Tibial artery (tissue), 4 donors: ENCODE results near the gene GPC6.

ENCODE experiments used
- DNase-seq, 2 donors: peaks; one replicate each; pipeline ENCODE4 v3.0.0-alpha.2; 2019
- H3K27ac ChIP-seq, 2 donors: fragments of 200-600 bp; sonication (generic) in 1 of 2; 1 replicate in 1 of 2; 2 replicates in 1 of 2; pipeline ENCODE4 v1.5.1; 2018 to 2019; ENCODE audit warnings: mild to moderate bottlenecking in 1 of 2
- H3K27me3 ChIP-seq, 2 donors: fragments of 200-600 bp; sonication (generic) in 1 of 2; one replicate each; pipeline versions ENCODE4 v1.5.1 to v1.6.0; 2016 to 2019
- H3K36me3 ChIP-seq, 3 donors: fragments of 200-600 bp; sonication (generic) in 2 of 3; one replicate each; pipeline ENCODE4 v1.5.1; 2016 to 2019; ENCODE audit warnings: mild to moderate bottlenecking in 2 of 3
- H3K4me1 ChIP-seq, 4 donors: fragments of 200-600 bp; sonication (generic) in 2 of 4; 1 replicate in 3 of 4; 2 replicates in 1 of 4; pipeline ENCODE4 v1.5.1; 2016 to 2019
- H3K4me3 ChIP-seq, 2 donors: fragments of 200-600 bp; sonication (generic) in 1 of 2; 1 replicate in 1 of 2; 2 replicates in 1 of 2; pipeline ENCODE4 v1.5.1; 2018 to 2019; ENCODE audit warnings: mild to moderate bottlenecking in 2 of 2
- H3K9me3 ChIP-seq, 3 donors: fragments of 200-600 bp; sonication (generic) in 1 of 3; one replicate each; pipeline ENCODE4 v1.5.1; 2016 to 2019
- CTCF ChIP-seq, 2 experiments: fragments of 200-600 bp in 1 of 2; fragments of 450-650 bp in 1 of 2; IDR thresholded peaks; one replicate each; pipeline ENCODE4 v1.5.1; 2017 to 2019; ENCODE audit warnings: antibody characterized with exemption in 2 of 2, mild to moderate bottlenecking in 1 of 2, moderate library complexity in 1 of 2
- intact Hi-C: fragments of 100-400 bp; cut with DNase I; formaldehyde crosslinking; loops from one replicate; pipeline ENCODE4 v1.15.0; 2023; ENCODE audit warnings: low total_unique reads

GPC6 gene

GRCh38 chr13:94153586-94153985 is 927.0 kb downstream of the GPC6 start:
- H3K27ac ChIP-seq: peak overlapping the region in 1 of 2 donors; percentile 53
- H3K27me3 ChIP-seq: no peaks in the 10 kb centered on the region
- no peaks in the 10 kb centered on the region for H3K9me3 ChIP-seq
- DNase-seq: no peak
- peaks cover 0 to 44% (median 12%) of the 10 kb centered on the region in 4 donors for H3K4me1 ChIP-seq
- H3K36me3 ChIP-seq: no peaks in the 10 kb centered on the region
- no peak overlapping the region for H3K4me3 ChIP-seq
- intact Hi-C loops: no loop called here
- no peak for TF ChIP-seq CTCF (IDR thresholded peaks at IDR 0.05)

GRCh38 chr13:94154367-94154766 is 927.8 kb downstream of the GPC6 start:
- Histone ChIP-seq H3K9me3 (no peaks in the 10 kb centered on the region), H3K4me1 (peaks cover 0 to 47% (median 12%) of the 10 kb centered on the region in 4 donors), H3K27ac (peak overlapping the region in 1 of 2 donors; percentile 53), H3K36me3 (no peaks in the 10 kb centered on the region), H3K4me3 (no peak overlapping the region), H3K27me3 (no peaks in the 10 kb centered on the region)
- no peak for TF ChIP-seq CTCF (IDR thresholded peaks at IDR 0.05)
- intact Hi-C loops: no loop called here
- DNase-seq: peak; percentile 65 to 75

GRCh38 chr13:94157705-94158218 is 931.2 kb downstream of the GPC6 start:
- peak; percentile 26 to 67 for DNase-seq
- intact Hi-C loops: no loop called here
- no peak overlapping the region for H3K4me3 ChIP-seq
- H3K36me3 ChIP-seq: no peaks in the 10 kb centered on the region
- H3K9me3 ChIP-seq: no peaks in the 10 kb centered on the region
- no peaks in the 10 kb centered on the region for H3K27me3 ChIP-seq
- TF ChIP-seq CTCF (IDR thresholded peaks at IDR 0.05): no peak
- H3K27ac ChIP-seq: peak overlapping the region; percentile 43 to 45
- peaks cover 0 to 47% (median 12%) of the 10 kb centered on the region in 4 donors for H3K4me1 ChIP-seq

- Histone ChIP-seq H3K9me3 (no peaks in the 10 kb centered on the region), H3K4me1 (peaks cover 0 to 20% (median 5%) of the 10 kb centered on the region in 4 donors), H3K27me3 (no peaks in the 10 kb centered on the region), H3K4me3 (no peak overlapping the region), H3K27ac (no peak overlapping the region), H3K36me3 (no peaks in the 10 kb centered on the region)
- no peak for TF ChIP-seq CTCF (IDR thresholded peaks at IDR 0.05)
- no peak for DNase-seq
- intact Hi-C loops: no loop called here
These were observed 934.3 kb downstream of the GPC6 start for GRCh38 chr13:94160875-94161274.

- DNase-seq: no peak
- no peak overlapping the region for H3K27ac ChIP-seq
- H3K4me1 ChIP-seq: peaks cover 0 to 16% (median 3%) of the 10 kb centered on the region in 4 donors
- no peaks in the 10 kb centered on the region for H3K27me3 ChIP-seq
- H3K4me3 ChIP-seq: no peak overlapping the region
- no peak for TF ChIP-seq CTCF (IDR thresholded peaks at IDR 0.05)
- no peaks in the 10 kb centered on the region for H3K9me3 ChIP-seq
- no peaks in the 10 kb centered on the region for H3K36me3 ChIP-seq
- intact Hi-C loops: no loop called here
These were observed 935.7 kb downstream of the GPC6 start for GRCh38 chr13:94162289-94162688.

- no peak overlapping the region for H3K27ac ChIP-seq
- no peaks in the 10 kb centered on the region for H3K27me3 ChIP-seq
These were observed 936.9 kb downstream of the GPC6 start for GRCh38 chr13:94163535-94163934.

More at GRCh38 chr13:94163535-94163934, 936.9 kb downstream of the GPC6 start:
- DNase-seq: no peak
- intact Hi-C loops: no loop called here
- TF ChIP-seq CTCF (IDR thresholded peaks at IDR 0.05): no peak
- peaks cover 0 to 4% (median 0%) of the 10 kb centered on the region in 4 donors for H3K4me1 ChIP-seq
- H3K36me3 ChIP-seq: no peaks in the 10 kb centered on the region
- H3K4me3 ChIP-seq: no peak overlapping the region
- no peaks in the 10 kb centered on the region for H3K9me3 ChIP-seq
